Loucy (cell line): ENCODE data around the gene ZFAND3.

Source experiments
- H2AFZ ChIP-seq: fragments of 200-600 bp; sonication (generic); 2 replicates; pipeline ENCODE4 v1.6.0; 2016; ENCODE audit warnings: antibody characterized with exemption, mild to moderate bottlenecking, low read length, moderate library complexity
- H3F3A ChIP-seq: fragments of 200-600 bp; 2 replicates; pipeline ENCODE4 v1.6.0; 2016; ENCODE audit warnings: antibody characterized with exemption, low read depth, mild to moderate bottlenecking
- H3K27me3 ChIP-seq: fragments of 200-600 bp; sonication (generic); 2 replicates; pipeline ENCODE4 v1.6.1; 2014; ENCODE audit warnings: low read length, mild to moderate bottlenecking; ENCODE audit not compliant: insufficient read depth, poor library complexity, severe bottlenecking
- H3K36me3 ChIP-seq: fragments of 200-600 bp; sonication (generic); 2 replicates; pipeline ENCODE4 v1.6.1; 2016; ENCODE audit warnings: low read length; ENCODE audit not compliant: insufficient read depth
- H3K4me1 ChIP-seq: fragments of 200-600 bp; sonication (generic); 2 replicates; pipeline ENCODE4 v1.5.1; 2014; ENCODE audit warnings: low read length, mild to moderate bottlenecking; ENCODE audit not compliant: insufficient read depth, poor library complexity, severe bottlenecking
- H3K4me2 ChIP-seq: fragments of 200-600 bp; sonication (generic); 2 replicates; pipeline ENCODE4 v1.6.0; 2014; ENCODE audit warnings: antibody characterized with exemption, low read length, low read depth, mild to moderate bottlenecking; ENCODE audit not compliant: poor library complexity, severe bottlenecking
- H3K4me3 ChIP-seq: fragments of 200-600 bp; sonication (generic); 2 replicates; pipeline ENCODE4 v1.5.1; 2014; ENCODE audit warnings: low read length, mild to moderate bottlenecking, mixed read lengths; ENCODE audit not compliant: poor library complexity, severe bottlenecking
- H3K79me2 ChIP-seq: fragments of 200-600 bp; sonication (generic); 2 replicates; pipeline ENCODE4 v1.6.1; 2014; ENCODE audit warnings: low read length; ENCODE audit not compliant: insufficient read depth
- H3K9ac ChIP-seq: fragments of 200-600 bp; sonication (generic); 2 replicates; pipeline ENCODE4 v1.6.0; 2014; ENCODE audit warnings: mild to moderate bottlenecking, low read depth, low read length, moderate library complexity; ENCODE audit not compliant: poor library complexity, severe bottlenecking
- H3K9me2 ChIP-seq: fragments of 200-600 bp; sonication (generic); replicated peaks from 2 replicates; pipeline ENCODE4 v1.6.1; 2016; ENCODE audit warnings: low read depth, low read length, mixed read lengths
- H3K9me3 ChIP-seq: fragments of 200-600 bp; sonication (generic); 2 replicates; pipeline ENCODE4 v1.6.1; 2014; ENCODE audit warnings: mild to moderate bottlenecking, antibody characterized with exemption, low read length, low read depth; ENCODE audit not compliant: insufficient read depth
- H4K20me1 ChIP-seq: fragments of 200-600 bp; sonication (generic); 2 replicates; pipeline ENCODE4 v1.6.0; 2014; ENCODE audit warnings: antibody characterized with exemption, low read length, mild to moderate bottlenecking; ENCODE audit not compliant: insufficient read depth, poor library complexity, severe bottlenecking
- EZH2phosphoT487 ChIP-seq: fragments of 200-600 bp; IDR thresholded peaks from 2 replicates; pipeline ENCODE4 v1.6.1; 2018; ENCODE audit warnings: antibody characterized with exemption, mild to moderate bottlenecking, moderate library complexity, borderline replicate concordance
- TF ChIP-seq, protein P1 (sequence below): fragments of 200-600 bp; sonication (generic); conservative IDR thresholded peaks from 2 replicates; pipeline ENCODE4 v1.5.1; 2014; ENCODE audit warnings: mild to moderate bottlenecking, antibody characterized with exemption, low read length

ZFAND3 gene

GRCh38 chr6:37779111-37779800 lies 40.3 kb upstream of the ZFAND3 start:
- Histone ChIP-seq H3K9ac (no peak overlapping the region), H3K9me2 (no peaks in the 10 kb centered on the region), H3K27me3 (no peaks in the 10 kb centered on the region), H3K4me3 (no peak overlapping the region), H3F3A (no peaks in the 10 kb centered on the region), H3K4me1 (peaks cover 5% of the 10 kb centered on the region), H2AFZ (no peak overlapping the region), H3K36me3 (no peaks in the 10 kb centered on the region), H4K20me1 (no peaks in the 10 kb centered on the region), H3K4me2 (no peak overlapping the region), H3K9me3 (no peaks in the 10 kb centered on the region), H3K79me2 (no peaks in the 10 kb centered on the region)
- TF ChIP-seq EZH2phosphoT487 = no peak
- TF ChIP-seq, protein P1, sequence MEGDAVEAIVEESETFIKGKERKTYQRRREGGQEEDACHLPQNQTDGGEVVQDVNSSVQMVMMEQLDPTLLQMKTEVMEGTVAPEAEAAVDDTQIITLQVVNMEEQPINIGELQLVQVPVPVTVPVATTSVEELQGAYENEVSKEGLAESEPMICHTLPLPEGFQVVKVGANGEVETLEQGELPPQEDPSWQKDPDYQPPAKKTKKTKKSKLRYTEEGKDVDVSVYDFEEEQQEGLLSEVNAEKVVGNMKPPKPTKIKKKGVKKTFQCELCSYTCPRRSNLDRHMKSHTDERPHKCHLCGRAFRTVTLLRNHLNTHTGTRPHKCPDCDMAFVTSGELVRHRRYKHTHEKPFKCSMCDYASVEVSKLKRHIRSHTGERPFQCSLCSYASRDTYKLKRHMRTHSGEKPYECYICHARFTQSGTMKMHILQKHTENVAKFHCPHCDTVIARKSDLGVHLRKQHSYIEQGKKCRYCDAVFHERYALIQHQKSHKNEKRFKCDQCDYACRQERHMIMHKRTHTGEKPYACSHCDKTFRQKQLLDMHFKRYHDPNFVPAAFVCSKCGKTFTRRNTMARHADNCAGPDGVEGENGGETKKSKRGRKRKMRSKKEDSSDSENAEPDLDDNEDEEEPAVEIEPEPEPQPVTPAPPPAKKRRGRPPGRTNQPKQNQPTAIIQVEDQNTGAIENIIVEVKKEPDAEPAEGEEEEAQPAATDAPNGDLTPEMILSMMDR = no peak

DNA sequence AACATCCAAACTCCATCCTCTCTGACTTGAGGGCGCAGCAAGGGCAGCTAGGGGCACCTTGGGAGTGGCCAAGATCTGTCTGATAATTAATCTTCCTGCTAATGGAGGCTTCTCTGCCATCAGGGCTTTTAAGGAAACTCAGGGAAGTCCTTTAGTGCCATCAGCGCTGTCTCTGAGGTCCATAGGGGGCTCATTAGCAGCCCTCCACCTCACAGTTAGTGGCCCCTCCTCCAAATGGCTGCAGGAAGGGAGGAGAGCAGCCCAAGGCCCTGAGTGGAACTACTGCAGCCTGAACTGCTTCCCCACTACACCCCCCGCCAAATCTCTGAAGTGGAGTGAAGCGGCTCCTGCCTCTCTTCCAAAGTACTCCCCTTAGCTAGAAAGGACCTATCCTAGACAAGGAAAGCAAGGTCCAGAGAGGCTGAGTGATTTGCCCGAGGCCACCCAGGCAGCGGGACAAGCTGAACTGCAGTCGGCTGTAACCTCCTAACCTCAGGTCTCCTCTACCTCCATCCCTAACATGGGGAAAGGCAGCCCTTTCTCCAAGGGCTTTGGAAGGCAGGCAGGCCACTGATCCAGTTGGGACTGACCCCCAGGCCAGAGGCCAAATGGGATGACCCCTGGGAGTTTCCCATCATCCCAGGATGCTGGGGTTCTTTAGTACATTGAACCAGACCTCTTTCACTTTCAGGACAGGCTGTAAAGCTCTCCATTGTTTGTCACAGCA lies 39.5 kb upstream of the ZFAND3 start:
- H3K4me1 ChIP-seq = peaks cover 6% of the 10 kb centered on the region
- TF ChIP-seq EZH2phosphoT487 = no peak
- TF ChIP-seq, protein P1 = no peak
- no peaks in the 10 kb centered on the region for H3K36me3 ChIP-seq
- no peak overlapping the region for H3K4me2 ChIP-seq
- no peaks in the 10 kb centered on the region for H3K27me3 ChIP-seq
- no peaks in the 10 kb centered on the region for H3K9me3 ChIP-seq
- H4K20me1 ChIP-seq = no peaks in the 10 kb centered on the region
- no peak overlapping the region for H3K9ac ChIP-seq
- no peaks in the 10 kb centered on the region for H3F3A ChIP-seq
- H3K9me2 ChIP-seq = no peaks in the 10 kb centered on the region
- 0 out of 2 replicates have a peak overlapping the region, but pooled peaks have one; percentile 53 for H2AFZ ChIP-seq
- no peaks in the 10 kb centered on the region for H3K79me2 ChIP-seq
- no peak overlapping the region for H3K4me3 ChIP-seq

- H3K9me3 ChIP-seq = no peaks in the 10 kb centered on the region
- no peak overlapping the region for H3K4me2 ChIP-seq
- H4K20me1 ChIP-seq = no peaks in the 10 kb centered on the region
- H3F3A ChIP-seq = no peaks in the 10 kb centered on the region
- H3K79me2 ChIP-seq = no peaks in the 10 kb centered on the region
- no peaks in the 10 kb centered on the region for H3K9me2 ChIP-seq
- H3K4me3 ChIP-seq = no peak overlapping the region
- peaks cover 6% of the 10 kb centered on the region for H3K4me1 ChIP-seq
- no peak overlapping the region for H2AFZ ChIP-seq
- no peak for TF ChIP-seq EZH2phosphoT487
- TF ChIP-seq, protein P1 = no peak
- H3K9ac ChIP-seq = no peak overlapping the region
- H3K36me3 ChIP-seq = no peaks in the 10 kb centered on the region
- no peaks in the 10 kb centered on the region for H3K27me3 ChIP-seq
Measured at GRCh38 chr6:37781788-37782187, 37.7 kb upstream of the ZFAND3 start.
